NCI-H2196 treated with DMSO at 0.1 percent for 48 hours (cell line): Measurements from ENCODE around the gene SHLD1.
"Not testable (repeated sequence)": the region's sequence is repeated elsewhere in the genome, so short reads cannot be mapped to it uniquely, and the experiment has no call there.

Experiments
- DNase-seq: peaks from one replicate; lab custom pipeline; 2025; ENCODE audit not compliant: unreplicated experiment; lab: John Stamatoyannopoulos, UW

The SHLD1 gene

GRCh38 chr20:5780846-5781217 is 30.6 kb downstream of the SHLD1 start:
- DNase-seq, result no peak

- DNase-seq, result not testable (repeated sequence)
These were observed 31.2 kb downstream of the SHLD1 start for GRCh38 chr20:5781367-5781766.

- no peak for DNase-seq
These were observed 31.9 kb downstream of the SHLD1 start for GRCh38 chr20:5781798-5782750.

- no peak for DNase-seq
These were observed 34.5 kb downstream of the SHLD1 start for GRCh38 chr20:5784735-5785134.

- DNase-seq, result no peak
These were observed 34.9 kb downstream of the SHLD1 start for GRCh38 chr20:5785146-5785545.

- peak; percentile 34 for DNase-seq
These were observed 37.0 kb downstream of the SHLD1 start for GRCh38 chr20:5786930-5787795.

GRCh38 chr20:5787796-5788165 is 37.6 kb downstream of the SHLD1 start:
- DNase-seq, result no peak

GRCh38 chr20:5788385-5788895 is 38.2 kb downstream of the SHLD1 start:
- peak; percentile 85 for DNase-seq

- no peak for DNase-seq
These were observed 39.6 kb downstream of the SHLD1 start for GRCh38 chr20:5789827-5790226.

- no peak for DNase-seq
These were observed 43.7 kb downstream of the SHLD1 start for GRCh38 chr20:5793916-5794315.

GRCh38 chr20:5796331-5797040 is 46.3 kb downstream of the SHLD1 start:
- no peak for DNase-seq

- DNase-seq, result no peak
These were observed 47.0 kb downstream of the SHLD1 start for GRCh38 chr20:5797165-5797564.

- DNase-seq, result no peak
These were observed 47.8 kb downstream of the SHLD1 start for GRCh38 chr20:5797843-5798462.

GRCh38 chr20:5803754-5804303 is 53.6 kb downstream of the SHLD1 start:
- DNase-seq, result not testable (repeated sequence)

GRCh38 chr20:5806457-5807263 is 56.5 kb downstream of the SHLD1 start:
- DNase-seq, result no peak

GRCh38 chr20:5807431-5807830 is 57.2 kb downstream of the SHLD1 start:
- no peak for DNase-seq

- DNase-seq, result no peak
These were observed 58.7 kb downstream of the SHLD1 start for GRCh38 chr20:5808901-5809300.

GRCh38 chr20:5809495-5809894 is 59.3 kb downstream of the SHLD1 start:
- DNase-seq, result no peak

GRCh38 chr20:5810800-5811422 is 60.7 kb downstream of the SHLD1 start:
- DNase-seq, result no peak
